Right lobe of liver (tissue), 6 donors: ENCODE measurements around the gene NPPB. TPM values are rescaled to one million over a fixed set of nuclear protein-coding genes. Genes with fewer than 3 reads are reported as not detected.

Experiments used
- ATAC-seq, 4 donors: fragments of 200-7000 bp; cut with Tn5 transposase; one replicate each; pipeline ENCODE4 v1.9.1; 2020; ENCODE audit warnings: mild to moderate bottlenecking in 4 of 4, moderate library complexity in 4 of 4
- DNase-seq, 3 donors: peaks; one replicate each; pipeline ENCODE4 v3.0.0-alpha.2; 2020
- H3K27ac ChIP-seq, 3 donors: fragments of 200-600 bp; one replicate each; pipeline ENCODE4 v1.8.0; 2022
- H3K27me3 ChIP-seq, 2 donors: fragments of 200-600 bp; one replicate each; pipeline ENCODE4 v1.8.0; 2022
- H3K36me3 ChIP-seq, 4 donors: fragments of 200-600 bp; sonication (generic) in 1 of 4; one replicate each; pipeline versions ENCODE4 v1.5.1 to v1.8.0; 2017 to 2022; ENCODE audit warnings: control low read depth in 1 of 4
- H3K4me1 ChIP-seq, 4 donors: fragments of 200-600 bp; sonication (generic) in 1 of 4; one replicate each; pipeline versions ENCODE4 v1.5.1 to v1.8.0; 2017 to 2022; ENCODE audit warnings: control low read depth in 1 of 4
- H3K4me3 ChIP-seq, 3 donors: fragments of 200-600 bp; one replicate each; pipeline ENCODE4 v1.8.0; 2022
- H3K9me3 ChIP-seq, 4 donors: fragments of 200-600 bp; sonication (generic) in 1 of 4; one replicate each; pipeline versions ENCODE4 v1.5.1 to v1.8.0; 2017 to 2022; ENCODE audit warnings: control low read depth in 1 of 4
- POLR2A ChIP-seq: fragments of 450-650 bp; IDR thresholded peaks from one replicate; pipeline ENCODE4 v1.6.1; 2017; ENCODE audit warnings: antibody characterized with exemption, mild to moderate bottlenecking
- WGBS: methylation state at CpG from one replicate; pipeline ENCODE4 v1.1.6; 2018; ENCODE audit warnings: low coverage, low lambda C conversion rate; ENCODE audit not compliant: insufficient coverage; ENCODE audit errors: missing lambda C conversion rate; 5-methylcytosine and 5-hydroxymethylcytosine counted together
- intact Hi-C, 2 donors: fragments of 100-400 bp; cut with DNase I; formaldehyde crosslinking; loops; one replicate each; pipeline versions ENCODE4 v1.11.2 to v1.14.1; 2022
- small RNA-seq, 2 experiments: library from RNA; depleted of rRNA; stranded (forward); fragments of <200 nt; gene quantifications; one replicate each; pipeline ENCODE3, GENCODE V24; 2016
- total RNA-seq, 6 experiments: library from RNA; depleted of rRNA in 2 of 6; stranded (reverse); fragments of >200 nt in 2 of 6; fragmentation: NEBNext Ultra II Directional in 3 of 6; extraction: Animal tissue kit (Norgen Biotek cat#: 25700) in 3 of 6; gene quantifications; one replicate each; pipeline versions ENCODE4 v1.1.0 to v1.2.4, GENCODE V29; 2016 to 2023
- TF ChIP-seq, protein P1 (sequence below), 4 donors: fragments of 200-600 bp in 3 of 4; fragments of 450-650 bp in 1 of 4; IDR thresholded peaks; one replicate each; pipeline versions ENCODE4 v1.5.1 to v1.8.0; 2016 to 2022; ENCODE audit warnings: antibody characterized with exemption in 4 of 4, mild to moderate bottlenecking in 2 of 4
- donor health status: DM: no; HTN: yes; CAD: no.
- donor health status: DM: no; HTN: no; CAD: no.
- donor health status: DM: no; HTN: no; CAD: no.
- donor health status: DM: no; HTN: yes; CAD: no.
- donor health status: DM: no; HTN: yes; CAD: no.

The NPPB gene
- total RNA-seq, 6 experiments from 2014 or later = 0.44 TPM; not detected in 5

DNA sequence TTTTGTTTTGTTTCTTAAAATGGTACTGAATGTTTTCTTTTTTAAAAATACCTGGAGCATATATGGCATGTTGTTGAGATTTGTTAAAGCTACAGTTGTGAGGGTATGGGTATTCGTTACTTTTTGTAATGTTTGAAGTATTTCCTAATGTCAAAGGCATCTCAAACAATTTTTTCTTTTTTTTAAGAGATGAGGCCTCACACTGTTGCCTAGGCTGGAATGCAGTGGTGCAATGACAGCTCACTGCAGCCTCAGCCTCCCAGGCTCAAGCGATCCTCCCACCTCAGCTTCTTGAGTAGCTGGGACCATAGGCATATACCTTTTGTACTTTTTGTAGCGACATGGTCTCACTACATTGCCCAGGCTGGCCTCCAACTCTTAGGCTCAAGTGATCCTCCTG, 36.7 kb downstream of the NPPB start:
- ATAC-seq = no peak
- TF ChIP-seq, protein P1, sequence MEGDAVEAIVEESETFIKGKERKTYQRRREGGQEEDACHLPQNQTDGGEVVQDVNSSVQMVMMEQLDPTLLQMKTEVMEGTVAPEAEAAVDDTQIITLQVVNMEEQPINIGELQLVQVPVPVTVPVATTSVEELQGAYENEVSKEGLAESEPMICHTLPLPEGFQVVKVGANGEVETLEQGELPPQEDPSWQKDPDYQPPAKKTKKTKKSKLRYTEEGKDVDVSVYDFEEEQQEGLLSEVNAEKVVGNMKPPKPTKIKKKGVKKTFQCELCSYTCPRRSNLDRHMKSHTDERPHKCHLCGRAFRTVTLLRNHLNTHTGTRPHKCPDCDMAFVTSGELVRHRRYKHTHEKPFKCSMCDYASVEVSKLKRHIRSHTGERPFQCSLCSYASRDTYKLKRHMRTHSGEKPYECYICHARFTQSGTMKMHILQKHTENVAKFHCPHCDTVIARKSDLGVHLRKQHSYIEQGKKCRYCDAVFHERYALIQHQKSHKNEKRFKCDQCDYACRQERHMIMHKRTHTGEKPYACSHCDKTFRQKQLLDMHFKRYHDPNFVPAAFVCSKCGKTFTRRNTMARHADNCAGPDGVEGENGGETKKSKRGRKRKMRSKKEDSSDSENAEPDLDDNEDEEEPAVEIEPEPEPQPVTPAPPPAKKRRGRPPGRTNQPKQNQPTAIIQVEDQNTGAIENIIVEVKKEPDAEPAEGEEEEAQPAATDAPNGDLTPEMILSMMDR (IDR thresholded peaks at IDR 0.05) = no peak
- TF ChIP-seq POLR2A = no peak
- Histone ChIP-seq H3K27me3 (no peaks in the 10 kb centered on the region), H3K4me1 (no peaks in the 10 kb centered on the region), H3K36me3 (peaks cover 0 to 85% (median 24%) of the 10 kb centered on the region in 4 donors), H3K27ac (no peak overlapping the region), H3K4me3 (no peak overlapping the region), H3K9me3 (no peaks in the 10 kb centered on the region)
- DNase-seq = no peak
- 78% methylated on average over 3 of the region's 3 CpGs for WGBS
- intact Hi-C loops = no loop called here

DNA sequence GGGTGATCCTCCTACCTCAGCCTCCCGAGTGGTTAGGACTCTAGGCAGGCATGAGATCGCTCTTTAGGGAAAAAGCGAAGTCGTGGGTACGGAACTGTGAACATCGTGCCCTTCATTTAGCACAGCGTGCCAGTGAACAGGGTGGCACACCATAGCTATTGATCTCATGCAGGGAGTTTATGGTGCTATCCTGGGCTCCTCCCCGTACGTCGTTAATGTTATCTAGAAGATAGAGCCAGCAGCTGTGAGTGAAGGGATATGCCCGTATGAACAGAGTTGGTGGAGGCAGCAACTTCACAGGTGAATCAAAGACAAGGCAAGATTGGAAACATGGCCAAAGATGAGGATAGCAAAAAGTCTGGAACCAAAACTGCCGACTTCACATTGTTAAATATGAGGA, 41.6 kb downstream of the NPPB start:
- no peak for ATAC-seq
- TF ChIP-seq, protein P1 (IDR thresholded peaks at IDR 0.05) = no peak
- no peak for TF ChIP-seq POLR2A

DNA sequence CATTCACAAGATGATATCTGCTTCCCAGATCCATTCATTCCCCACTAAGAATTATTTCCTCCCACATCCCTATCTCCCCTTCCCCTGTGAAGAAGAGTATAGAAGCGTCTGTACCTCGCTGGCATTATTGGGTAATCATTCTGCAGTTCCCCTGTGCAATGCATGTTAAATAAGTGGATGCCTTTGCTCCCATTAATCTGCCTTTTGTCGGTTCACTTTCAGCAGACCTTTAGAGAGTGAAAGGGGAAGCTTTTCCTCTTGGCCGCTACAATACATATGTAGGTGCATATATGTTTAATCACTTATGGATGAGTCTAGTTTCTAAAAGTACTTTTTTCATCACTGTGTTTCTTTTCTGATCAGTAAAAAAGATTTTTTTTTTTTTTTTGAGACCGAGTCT, 45.7 kb downstream of the NPPB start:
- Histone ChIP-seq H3K9me3 (no peaks in the 10 kb centered on the region), H3K27ac (no peak overlapping the region), H3K4me1 (no peaks in the 10 kb centered on the region), H3K36me3 (peaks cover 5 to 48% (median 20%) of the 10 kb centered on the region in 4 donors), H3K4me3 (no peak overlapping the region), H3K27me3 (no peaks in the 10 kb centered on the region)
- no peak for ATAC-seq
- WGBS = 62% methylated on average over 4 of the region's 5 CpGs
- TF ChIP-seq POLR2A = no peak
- TF ChIP-seq, protein P1 (IDR thresholded peaks at IDR 0.05) = no peak
- no peak for DNase-seq
- intact Hi-C loops = no loop called here

More for the DNA sequence above, 41.6 kb downstream of the NPPB start:
- H3K27me3 ChIP-seq = no peaks in the 10 kb centered on the region
- intact Hi-C loops = no loop called here
- peaks cover 7 to 67% (median 28%) of the 10 kb centered on the region in 4 donors for H3K36me3 ChIP-seq
- DNase-seq = no peak
- WGBS = 86% methylated on average over 5 of the region's 12 CpGs
- no peaks in the 10 kb centered on the region for H3K4me1 ChIP-seq
- no peaks in the 10 kb centered on the region for H3K9me3 ChIP-seq
- no peak overlapping the region for H3K27ac ChIP-seq
- no peak overlapping the region for H3K4me3 ChIP-seq

Small RNA genes within 50 kb of the gene (small RNA-seq; reads per million reads assigned to genes)
- gene RF02156 = 0 reads per million in 2 experiments
- gene RF02157 = 0 reads per million in 2 experiments
- 0 reads per million in 2 experiments for gene RF02158

Other genes with a start within 250 kb of the NPPB start
- 10 to 100 TPM in 4 of 6 experiments, 1 to 10 TPM in 2; 6.6 to 23.7 (median 16.0) TPM for gene FBXO2, start 204.5 kb downstream of the NPPB start, total RNA-seq
- gene FBXO44, start 204.1 kb downstream of the NPPB start, total RNA-seq = 10 to 100 TPM in 4 of 6 experiments, 1 to 10 TPM in 2; 8.7 to 15.3 (median 10.5) TPM
- 10 to 100 TPM in 4 of 6 experiments, 1 to 10 TPM in 2; 7.0 to 21.1 (median 11.5) TPM for gene FBXO6, start 194.7 kb downstream of the NPPB start, total RNA-seq
- gene MAD2L2, start 177.8 kb downstream of the NPPB start, total RNA-seq = 10 to 100 TPM; 18.0 to 66.4 (median 29.7) TPM
- not detected for gene DRAXIN, start 167.2 kb downstream of the NPPB start, total RNA-seq
- gene AGTRAP, start 122.8 kb downstream of the NPPB start, total RNA-seq = 10 to 100 TPM in 3 of 6 experiments, 1 to 10 TPM in 3; 6.4 to 20.5 (median 11.4) TPM
- gene C1orf167, start 96.8 kb downstream of the NPPB start, total RNA-seq = not detected
- 10 to 100 TPM; 10.6 to 20.1 (median 15.6) TPM for gene MTHFR, start 53.0 kb downstream of the NPPB start, total RNA-seq
- 10 to 100 TPM in 2 of 6 experiments, 1 to 10 TPM in 4; 4.2 to 12.7 (median 9.2) TPM for gene CLCN6, start 52.8 kb downstream of the NPPB start, total RNA-seq
- 1 to 10 TPM in 2 of 6 experiments, under 1 TPM in 2, not detected in 2; 0.27 to 2.3 (median 1.3) TPM for gene NPPA, start 11.2 kb downstream of the NPPB start, total RNA-seq
- 10 to 100 TPM; 33.5 to 75.1 (median 43.0) TPM for gene KIAA2013, start 67.5 kb upstream of the NPPB start, total RNA-seq
- 100 to 1,000 TPM in 2 of 6 experiments, 10 to 100 TPM in 4; 70.2 to 119 (median 93.8) TPM for gene PLOD1, start 75.8 kb upstream of the NPPB start, total RNA-seq
- 10 to 100 TPM; 46.2 to 64.0 (median 61.7) TPM for gene MFN2, start 121.5 kb upstream of the NPPB start, total RNA-seq
- gene MIIP, start 160.6 kb upstream of the NPPB start, total RNA-seq = 10 to 100 TPM in 5 of 6 experiments, 1 to 10 TPM in 1; 7.6 to 19.7 (median 12.1) TPM
- gene TNFRSF8, start 204.4 kb upstream of the NPPB start, total RNA-seq = under 1 TPM in 5 of 6 experiments, not detected in 1; 0.12 to 0.29 (median 0.19) TPM